ENCODE results near the gene IGF1.

GRCh38 chr12:102486153-102486552 is 5.8 kb upstream of the IGF1 start:
- no peak for TF ChIP-seq CTCF (IDR thresholded peaks at IDR 0.05)
- no peak for TF ChIP-seq YY1 (IDR thresholded peaks at IDR 0.05; ENCODE audit: low read depth)
- no peak for TF ChIP-seq EZH2phosphoT487 (IDR thresholded peaks at IDR 0.05; ENCODE audit: borderline replicate concordance, low read depth)
- TF ChIP-seq GABPA (IDR thresholded peaks at IDR 0.05; ENCODE audit: low read depth), result no peak

All from SK-N-SH (cell line).